Fibroblast of villous mesenchyme (primary cell): ENCODE data around the gene PCDH9. TPM values are rescaled to one million over a fixed set of nuclear protein-coding genes. Genes with fewer than 3 reads are reported as not detected.

Source experiments
- DNase-seq: peaks from one replicate; pipeline ENCODE4 v3.0.0-alpha.2; 2010; ENCODE audit warnings: low read depth
- H3K4me3 ChIP-seq: 2 replicates; pipeline ENCODE4 v1.5.1; 2011; ENCODE audit warnings: low read depth, mild to moderate bottlenecking, low read length
- CTCF ChIP-seq: IDR thresholded peaks from 2 replicates; pipeline ENCODE4 v1.5.1; 2012; ENCODE audit warnings: low read depth, mild to moderate bottlenecking, low read length; ENCODE audit not compliant: insufficient read depth
- total RNA-seq: library from RNA; depleted of rRNA; stranded (reverse); fragments of >200 nt; gene quantifications from 2 replicates; pipeline ENCODE4 v1.2.3, GENCODE V29; 2012

Gene PCDH9
- total RNA-seq, 1 donor: 9.9 TPM

GRCh38 chr13:66399873-66400272 lies 830.3 kb downstream of the PCDH9 start:
- no peak overlapping the region for H3K4me3 ChIP-seq
- no peak for DNase-seq
- no peak for TF ChIP-seq CTCF

GRCh38 chr13:66397133-66397532 lies 833.0 kb downstream of the PCDH9 start:
- H3K4me3 ChIP-seq: no peak overlapping the region
- DNase-seq: no peak
- no peak for TF ChIP-seq CTCF

GRCh38 chr13:66391322-66391721 lies 838.8 kb downstream of the PCDH9 start:
- no peak for TF ChIP-seq CTCF
- DNase-seq: no peak
- H3K4me3 ChIP-seq: no peak overlapping the region

- TF ChIP-seq CTCF: no peak
- no peak overlapping the region for H3K4me3 ChIP-seq
- peak; percentile 1 for DNase-seq
Observed at GRCh38 chr13:66378894-66379293, 851.2 kb downstream of the PCDH9 start.

- DNase-seq: no peak
- no peak for TF ChIP-seq CTCF
- H3K4me3 ChIP-seq: no peak overlapping the region
Observed at GRCh38 chr13:66377569-66377968, 852.6 kb downstream of the PCDH9 start.

GRCh38 chr13:66375756-66376155 lies 854.4 kb downstream of the PCDH9 start:
- TF ChIP-seq CTCF: no peak
- DNase-seq: peak; percentile 28

GRCh38 chr13:66369666-66370065 lies 860.5 kb downstream of the PCDH9 start:
- TF ChIP-seq CTCF: no peak
- no peak overlapping the region for H3K4me3 ChIP-seq
- DNase-seq: no peak

More at GRCh38 chr13:66375756-66376155, 854.4 kb downstream of the PCDH9 start:
- no peak overlapping the region for H3K4me3 ChIP-seq
